ENCODE data around the gene AKR1D1.

- TF ChIP-seq POLR2A (IDR thresholded peaks at IDR 0.05) (no peak), CTCF (IDR thresholded peaks at IDR 0.05) (no peak)
These were observed 7.6 kb downstream of the AKR1D1 start for GRCh38 chr7:138083859-138084258.
